OCI-LY7 (cell line): ENCODE measurements around the gene DMRTC2. TPM values are rescaled to one million over a fixed set of nuclear protein-coding genes. Genes with fewer than 3 reads are reported as not detected.

Experiments used
- BruUV-seq: library from RNA; stranded (reverse); fragments of 400-500 nt; replicated peaks from 2 replicates; lab custom pipeline; 2021; lab: Mats Ljungman, UMichigan
- CTCF ChIA-PET: fragments of 300-600 bp; sonication (Branson Sonifier 250); formaldehyde crosslinking; loops from one replicate; lab custom pipeline; 2022; ENCODE audit warnings: antibody characterized with exemption; ENCODE audit not compliant: unreplicated experiment; lab: Charles Lee
- POLR2A ChIA-PET: fragments of 300-600 bp; sonication (Branson Sonifier 250); formaldehyde crosslinking; loops from one replicate; lab custom pipeline; 2022; ENCODE audit warnings: antibody characterized with exemption; lab: Charles Lee
- DNase-seq: peaks from one replicate; pipeline ENCODE4 v3.0.0-alpha.2; 2015; ENCODE audit warnings: low spot score
- H2AFZ ChIP-seq: fragments of 200-600 bp; sonication (generic), shearing (Covaris generic); 2 replicates; pipeline ENCODE4 v1.6.1; 2014; ENCODE audit warnings: mild to moderate bottlenecking, antibody characterized with exemption, low read length, moderate library complexity
- H3K27ac ChIP-seq: fragments of 200-600 bp; sonication (generic); 2 replicates; pipeline ENCODE4 v1.5.1; 2014; ENCODE audit warnings: mixed run types, low read depth, mild to moderate bottlenecking, moderate library complexity, low read length, inconsistent platforms; ENCODE audit not compliant: poor library complexity, severe bottlenecking
- H3K36me3 ChIP-seq: fragments of 200-600 bp; sonication (generic); 2 replicates; pipeline ENCODE4 v1.6.1; 2014; ENCODE audit warnings: mild to moderate bottlenecking, antibody characterized with exemption, low read length, moderate library complexity, mixed read lengths; ENCODE audit not compliant: insufficient read depth
- H3K4me1 ChIP-seq: fragments of 200-600 bp; sonication (generic); 2 replicates; pipeline ENCODE4 v1.5.1; 2014; ENCODE audit warnings: mild to moderate bottlenecking, low read length; ENCODE audit not compliant: insufficient read depth, poor library complexity, severe bottlenecking
- H3K4me2 ChIP-seq: fragments of 200-600 bp; sonication (generic); 2 replicates; pipeline ENCODE4 v1.6.1; 2014; ENCODE audit warnings: mild to moderate bottlenecking, low read length
- H3K4me3 ChIP-seq: fragments of 200-600 bp; sonication (generic); 2 replicates; pipeline ENCODE4 v1.5.1; 2014; ENCODE audit warnings: mild to moderate bottlenecking, low read depth, low read length; ENCODE audit not compliant: poor library complexity, severe bottlenecking
- H3K79me2 ChIP-seq: fragments of 200-600 bp; sonication (generic); 2 replicates; pipeline ENCODE4 v1.6.1; 2016; ENCODE audit warnings: low read depth, mild to moderate bottlenecking, low read length, moderate library complexity, mixed read lengths; ENCODE audit not compliant: insufficient read depth
- H3K9me2 ChIP-seq: fragments of 200-600 bp; sonication (generic); 2 replicates; pipeline ENCODE4 v1.6.1; 2016; ENCODE audit warnings: mild to moderate bottlenecking, low read length, mixed read lengths; ENCODE audit not compliant: insufficient read depth
- H3K9me3 ChIP-seq: fragments of 200-600 bp; sonication (generic); 2 replicates; pipeline ENCODE4 v1.6.1; 2014; ENCODE audit warnings: mild to moderate bottlenecking, mixed run types, low read length, mixed read lengths
- H4K20me1 ChIP-seq: fragments of 200-600 bp; sonication (generic); 2 replicates; pipeline ENCODE4 v1.6.1; 2014; ENCODE audit warnings: mild to moderate bottlenecking, antibody characterized with exemption, low read length, moderate library complexity, mixed read lengths; ENCODE audit not compliant: insufficient read depth
- EZH2phosphoT487 ChIP-seq: fragments of 200-600 bp; sonication (generic); IDR thresholded peaks from 2 replicates; pipeline ENCODE4 v1.6.1; 2018; ENCODE audit warnings: low read depth, borderline replicate concordance, mild to moderate bottlenecking, mixed run types, antibody characterized with exemption, low read length, moderate library complexity, mixed read lengths
- intact Hi-C: fragments of 100-400 bp; cut with micrococcal nuclease; formaldehyde crosslinking; loops from one replicate; pipeline ENCODE4 v1.10.0; 2022; ENCODE audit not compliant: unreplicated experiment
- total RNA-seq, 2 experiments: library from RNA; depleted of rRNA in 1 of 2; stranded (reverse); fragments of >200 nt in 1 of 2; shearing (Covaris generic) in 1 of 2; gene quantifications; 2 replicates each; pipeline ENCODE4 v1.2.3, GENCODE V29; 2014 to 2022
- TF ChIP-seq, protein P1 (sequence below): fragments of 200-600 bp; sonication (generic); conservative IDR thresholded peaks from 2 replicates; pipeline ENCODE4 v1.5.1; 2014; ENCODE audit warnings: mild to moderate bottlenecking, antibody characterized with exemption, low read length, moderate library complexity, mixed read lengths

The DMRTC2 gene
- total RNA-seq, 2 experiments from 2014 or later: not detected

DNA sequence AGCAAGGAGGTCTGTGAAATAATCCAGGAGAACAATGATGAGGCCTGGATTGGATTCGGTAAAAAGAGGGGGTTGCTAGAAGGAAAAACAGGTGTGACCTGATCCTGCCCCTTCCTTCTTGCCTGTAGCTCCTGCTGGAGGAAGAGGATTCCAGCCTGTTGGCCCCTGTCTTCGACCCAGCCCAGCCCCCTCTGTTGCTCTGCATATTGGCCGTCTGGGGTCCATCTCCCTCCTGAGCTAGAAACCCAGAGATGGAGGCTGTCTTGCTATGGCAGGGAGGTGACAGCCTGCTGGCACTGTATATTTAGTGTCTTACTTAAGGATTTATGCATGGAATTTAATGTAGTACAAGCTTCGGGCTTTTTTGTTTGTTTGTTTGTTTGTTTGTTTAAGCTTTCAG is 6.6 kb downstream of the DMRTC2 start:
- Histone ChIP-seq H3K9me3 (no peaks in the 10 kb centered on the region), H3K4me3 (no peak overlapping the region), H3K4me1 (no peaks in the 10 kb centered on the region), H3K27ac (no peak overlapping the region), H3K9me2 (no peaks in the 10 kb centered on the region), H2AFZ (no peak overlapping the region), H3K36me3 (no peaks in the 10 kb centered on the region), H3K79me2 (no peaks in the 10 kb centered on the region), H3K4me2 (no peak overlapping the region), H4K20me1 (no peaks in the 10 kb centered on the region)
- no TSS peak for BruUV-seq
- no peak for DNase-seq
- ChIA-PET CTCF (no interaction called here), POLR2A (no interaction called here)
- TF ChIP-seq, protein P1, sequence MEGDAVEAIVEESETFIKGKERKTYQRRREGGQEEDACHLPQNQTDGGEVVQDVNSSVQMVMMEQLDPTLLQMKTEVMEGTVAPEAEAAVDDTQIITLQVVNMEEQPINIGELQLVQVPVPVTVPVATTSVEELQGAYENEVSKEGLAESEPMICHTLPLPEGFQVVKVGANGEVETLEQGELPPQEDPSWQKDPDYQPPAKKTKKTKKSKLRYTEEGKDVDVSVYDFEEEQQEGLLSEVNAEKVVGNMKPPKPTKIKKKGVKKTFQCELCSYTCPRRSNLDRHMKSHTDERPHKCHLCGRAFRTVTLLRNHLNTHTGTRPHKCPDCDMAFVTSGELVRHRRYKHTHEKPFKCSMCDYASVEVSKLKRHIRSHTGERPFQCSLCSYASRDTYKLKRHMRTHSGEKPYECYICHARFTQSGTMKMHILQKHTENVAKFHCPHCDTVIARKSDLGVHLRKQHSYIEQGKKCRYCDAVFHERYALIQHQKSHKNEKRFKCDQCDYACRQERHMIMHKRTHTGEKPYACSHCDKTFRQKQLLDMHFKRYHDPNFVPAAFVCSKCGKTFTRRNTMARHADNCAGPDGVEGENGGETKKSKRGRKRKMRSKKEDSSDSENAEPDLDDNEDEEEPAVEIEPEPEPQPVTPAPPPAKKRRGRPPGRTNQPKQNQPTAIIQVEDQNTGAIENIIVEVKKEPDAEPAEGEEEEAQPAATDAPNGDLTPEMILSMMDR: no peak
- TF ChIP-seq EZH2phosphoT487: no peak
- intact Hi-C loops: no loop called here

DNA sequence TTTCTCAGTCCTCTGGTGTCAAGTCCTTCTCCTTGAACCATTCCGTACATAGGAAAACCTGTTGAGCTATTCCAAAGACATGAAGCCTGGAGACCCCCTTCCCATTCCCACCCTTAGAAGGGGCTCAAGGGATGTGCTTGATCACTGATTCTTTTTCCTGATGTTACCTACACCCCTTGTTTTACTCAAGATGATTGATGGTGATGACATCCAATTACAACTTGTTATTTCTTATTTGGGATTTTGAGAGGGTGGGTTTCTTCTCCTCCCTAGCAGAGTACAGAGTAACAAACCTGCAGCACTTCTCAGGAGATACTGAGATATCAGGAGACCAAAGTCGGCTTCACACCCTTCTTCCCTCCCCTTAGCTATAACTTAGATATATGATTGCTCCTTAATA is 8.5 kb downstream of the DMRTC2 start:
- TF ChIP-seq EZH2phosphoT487: no peak
- TF ChIP-seq, protein P1: no peak
- no peak overlapping the region for H3K4me3 ChIP-seq
- ChIA-PET CTCF (no interaction called here), POLR2A (no interaction called here)
- H2AFZ ChIP-seq: no peak overlapping the region
- no peak for DNase-seq
- no peak overlapping the region for H3K4me2 ChIP-seq
- intact Hi-C loops: no loop called here
- no peaks in the 10 kb centered on the region for H4K20me1 ChIP-seq
- peaks cover 13% of the 10 kb centered on the region for H3K4me1 ChIP-seq
- no peak overlapping the region for H3K27ac ChIP-seq
- BruUV-seq: no TSS peak
- no peaks in the 10 kb centered on the region for H3K79me2 ChIP-seq
- no peaks in the 10 kb centered on the region for H3K9me2 ChIP-seq
- H3K9me3 ChIP-seq: no peaks in the 10 kb centered on the region
- no peaks in the 10 kb centered on the region for H3K36me3 ChIP-seq

DNA sequence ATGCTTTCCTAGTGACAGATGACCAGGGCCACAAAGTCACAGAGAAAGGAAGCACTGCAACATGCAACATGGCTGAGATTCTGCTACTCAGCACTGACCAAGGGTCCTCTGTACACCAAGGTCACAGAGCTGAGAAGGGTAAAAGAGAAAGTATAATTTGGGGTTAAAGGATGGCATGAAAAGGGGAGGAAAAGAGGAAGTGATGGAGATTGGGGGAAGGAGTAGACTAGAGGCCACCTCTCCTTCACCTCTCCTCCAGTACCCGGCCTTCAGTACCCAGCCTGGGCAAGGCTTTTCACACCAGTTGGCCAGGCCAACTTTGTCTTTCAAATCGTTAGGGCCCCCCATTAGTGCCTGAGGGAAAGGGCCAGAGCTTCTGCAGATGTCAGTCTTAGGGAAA is 8.9 kb downstream of the DMRTC2 start:
- H3K27ac ChIP-seq: no peak overlapping the region
- no TSS peak for BruUV-seq
- H2AFZ ChIP-seq: no peak overlapping the region
- no peak overlapping the region for H3K4me2 ChIP-seq
- H3K9me3 ChIP-seq: no peaks in the 10 kb centered on the region
- ChIA-PET POLR2A (no interaction called here), CTCF (no interaction called here)
- no peak overlapping the region for H3K4me3 ChIP-seq
- H3K79me2 ChIP-seq: no peaks in the 10 kb centered on the region
- intact Hi-C loops: no loop called here
- DNase-seq: no peak
- H4K20me1 ChIP-seq: no peaks in the 10 kb centered on the region
- H3K36me3 ChIP-seq: no peaks in the 10 kb centered on the region
- no peak for TF ChIP-seq EZH2phosphoT487
- TF ChIP-seq, protein P1: no peak
- no peaks in the 10 kb centered on the region for H3K9me2 ChIP-seq
- peaks cover 16% of the 10 kb centered on the region for H3K4me1 ChIP-seq
